SIG-M5 treated with dmso at 0.1 percent for 504 hours (cell line): ENCODE measurements around the gene LTN1.
"Not testable (repeated sequence)": the region's sequence is repeated elsewhere in the genome, so short reads cannot be mapped to it uniquely, and the experiment has no call there.

Experiments used
- DNase-seq: peaks from one replicate; lab custom pipeline; 2025; ENCODE audit not compliant: unreplicated experiment; lab: John Stamatoyannopoulos, UW

LTN1 gene

DNA sequence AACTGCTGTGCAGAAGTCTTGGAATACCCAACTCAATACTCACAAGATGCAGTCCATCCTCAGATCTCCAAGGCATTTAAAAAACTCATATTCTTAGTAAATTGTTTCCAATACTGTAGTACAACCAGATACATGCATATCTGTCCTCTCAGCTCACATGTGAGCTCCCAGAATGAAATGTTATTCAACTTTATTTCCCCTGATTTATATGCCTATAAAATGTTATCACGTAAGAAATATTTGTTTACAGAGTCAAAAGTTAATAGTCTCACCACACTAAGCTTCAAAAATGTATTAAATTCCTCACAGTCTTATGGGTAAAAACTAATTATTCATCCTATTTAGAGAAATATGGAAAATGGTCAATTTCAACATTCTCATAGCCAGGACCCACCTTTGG is 56.6 kb downstream of the LTN1 start:
- DNase-seq, result no peak

- no peak for DNase-seq
These were observed 60.0 kb downstream of the LTN1 start for GRCh38 chr21:28932717-28933116.

DNA sequence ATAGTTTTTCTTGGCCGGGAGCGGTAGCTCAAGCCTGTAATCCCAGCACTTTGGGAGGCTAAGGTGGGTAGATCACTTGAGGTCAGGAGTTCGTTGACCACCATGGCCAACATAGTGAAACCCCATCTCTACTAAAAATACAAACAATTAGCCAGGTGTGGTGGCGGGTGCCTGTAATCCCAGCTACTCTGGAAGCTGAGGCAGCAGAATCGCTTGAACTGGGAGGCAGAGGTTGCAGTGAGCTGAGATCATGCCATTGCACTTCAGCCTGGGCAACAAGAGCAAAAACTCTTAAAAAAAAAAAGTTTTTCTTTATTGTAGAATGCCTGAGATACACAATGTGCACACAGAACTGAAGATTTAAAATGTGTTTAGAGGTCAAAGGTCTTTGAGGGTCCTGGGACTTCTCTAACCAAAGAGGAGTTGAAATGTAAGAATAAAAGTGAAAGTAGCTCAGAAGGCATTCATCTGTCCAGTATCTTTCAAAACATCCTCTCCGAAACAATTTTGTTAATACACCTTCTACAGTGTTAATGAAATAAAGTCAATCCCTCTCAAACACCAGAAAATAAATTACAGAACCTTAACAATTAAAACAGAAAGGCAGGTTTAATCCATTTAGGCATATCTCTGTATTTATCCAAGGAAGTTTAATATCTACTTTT is 60.8 kb downstream of the LTN1 start:
- DNase-seq, result not testable (repeated sequence)

DNA sequence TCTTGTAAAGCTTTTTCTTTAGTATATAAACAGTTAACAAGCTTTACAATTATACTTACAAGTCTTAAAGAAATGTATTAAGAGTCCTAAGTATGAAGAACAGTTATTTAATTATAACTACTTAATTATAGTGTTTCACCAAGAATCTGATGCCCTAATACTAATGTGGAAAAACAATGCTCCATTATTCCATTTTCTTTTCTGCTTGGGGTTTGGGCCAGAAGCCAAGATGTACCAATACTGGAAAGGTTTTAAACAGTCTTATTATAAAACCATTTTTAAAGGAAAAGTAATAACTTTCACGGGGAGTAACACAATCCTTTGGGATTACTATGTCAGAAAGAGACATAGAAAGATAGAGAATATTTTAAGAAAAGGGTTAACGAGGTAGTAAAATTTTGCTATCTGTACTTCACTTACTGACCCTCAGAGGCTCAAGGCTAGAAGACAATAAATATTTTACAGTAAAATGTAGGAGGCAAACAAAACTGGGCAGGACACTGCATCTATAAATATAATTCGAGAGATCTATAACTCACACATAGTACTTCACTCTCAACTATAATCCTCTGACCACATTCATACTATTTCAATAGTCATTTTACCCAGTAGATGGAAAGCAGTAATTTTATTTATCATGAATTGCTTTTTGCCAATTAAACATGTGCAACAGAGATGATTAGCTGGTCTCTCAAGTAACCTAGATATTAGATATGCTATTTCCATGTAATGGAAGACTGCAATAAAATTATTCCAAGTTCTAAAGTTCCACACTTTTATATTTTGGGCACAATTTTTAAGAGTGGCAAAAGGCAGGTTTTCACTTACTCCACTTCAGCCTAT is 63.9 kb downstream of the LTN1 start:
- no peak for DNase-seq

- DNase-seq, result no peak
These were observed 65.5 kb downstream of the LTN1 start for GRCh38 chr21:28927130-28927529.

GRCh38 chr21:28923439-28923975 is 69.2 kb downstream of the LTN1 start:
- DNase-seq, result no peak

DNA sequence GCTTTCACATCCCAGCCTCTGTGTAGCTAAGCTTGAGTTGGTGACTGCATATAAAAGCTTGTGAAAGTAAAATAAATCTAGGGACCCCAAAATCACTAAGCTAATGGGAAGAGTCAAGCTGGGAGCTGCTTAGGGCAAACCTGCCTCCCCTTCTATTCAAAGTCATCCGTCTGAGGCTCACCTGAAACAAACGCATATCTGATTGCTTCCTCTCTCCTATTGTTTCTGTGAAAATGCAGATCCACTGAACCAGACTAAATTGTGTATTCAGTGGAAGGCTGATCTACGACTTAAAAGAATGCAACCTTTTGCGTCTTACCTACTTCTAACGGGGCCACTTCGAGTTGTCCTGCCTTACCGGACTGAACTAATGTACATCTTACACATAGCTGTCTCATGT is 70.3 kb downstream of the LTN1 start:
- DNase-seq, result no peak

- no peak for DNase-seq
These were observed 76.4 kb downstream of the LTN1 start for GRCh38 chr21:28916150-28916893.

- DNase-seq, result no peak
These were observed 79.6 kb downstream of the LTN1 start for GRCh38 chr21:28913071-28913470.

DNA sequence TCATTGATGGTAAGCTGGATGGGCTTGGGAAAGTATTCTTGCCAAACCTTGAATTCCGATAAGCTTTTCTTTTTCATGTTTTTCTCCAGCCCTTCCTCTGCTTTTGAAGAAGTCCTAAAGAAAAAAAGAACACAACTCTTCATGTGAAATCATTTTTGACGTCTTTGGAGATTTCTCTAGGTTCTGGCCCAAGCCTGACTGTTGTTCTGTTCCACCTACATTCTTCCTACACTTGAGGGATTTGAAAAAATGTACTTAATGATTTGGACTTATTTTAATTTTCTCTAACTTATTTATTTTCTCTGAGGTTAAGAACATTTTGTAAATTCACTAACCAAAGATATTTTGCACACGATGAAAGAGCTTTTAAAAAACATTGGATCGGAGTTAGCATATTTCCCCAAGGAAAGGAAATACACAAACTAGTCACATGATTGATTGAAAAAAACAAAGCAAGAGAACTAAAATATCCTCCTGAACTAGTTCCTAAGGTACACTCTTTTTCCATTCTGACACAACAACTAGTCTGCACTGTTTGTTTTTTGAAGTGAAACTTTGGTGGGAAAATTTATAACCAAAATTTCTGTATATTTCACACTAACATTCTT is 82.3 kb downstream of the LTN1 start:
- no peak for DNase-seq

DNA sequence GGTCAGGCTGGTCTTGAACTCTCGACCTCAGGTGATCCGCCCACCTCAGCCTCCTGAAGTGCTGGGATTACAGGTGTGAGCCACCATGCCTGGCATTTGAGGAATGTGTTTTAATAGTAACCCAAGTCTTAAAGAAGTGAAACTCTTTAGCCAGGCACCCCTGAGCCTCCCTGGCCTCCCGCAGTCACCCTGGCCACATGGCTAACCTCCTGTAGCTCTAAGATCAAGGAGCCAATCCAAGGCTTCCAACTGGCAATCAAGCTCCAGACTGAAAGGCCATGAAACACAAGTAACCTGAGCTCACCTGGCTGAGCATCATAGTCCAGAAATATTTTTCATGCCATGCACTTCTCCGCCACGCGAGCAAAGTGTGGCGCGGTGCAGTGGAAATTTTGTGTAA is 84.3 kb downstream of the LTN1 start:
- DNase-seq, result no peak

GRCh38 chr21:28906841-28907240 is 85.8 kb downstream of the LTN1 start:
- no peak for DNase-seq

- DNase-seq, result peak; percentile 8
These were observed 86.4 kb downstream of the LTN1 start for GRCh38 chr21:28906236-28906635.

DNA sequence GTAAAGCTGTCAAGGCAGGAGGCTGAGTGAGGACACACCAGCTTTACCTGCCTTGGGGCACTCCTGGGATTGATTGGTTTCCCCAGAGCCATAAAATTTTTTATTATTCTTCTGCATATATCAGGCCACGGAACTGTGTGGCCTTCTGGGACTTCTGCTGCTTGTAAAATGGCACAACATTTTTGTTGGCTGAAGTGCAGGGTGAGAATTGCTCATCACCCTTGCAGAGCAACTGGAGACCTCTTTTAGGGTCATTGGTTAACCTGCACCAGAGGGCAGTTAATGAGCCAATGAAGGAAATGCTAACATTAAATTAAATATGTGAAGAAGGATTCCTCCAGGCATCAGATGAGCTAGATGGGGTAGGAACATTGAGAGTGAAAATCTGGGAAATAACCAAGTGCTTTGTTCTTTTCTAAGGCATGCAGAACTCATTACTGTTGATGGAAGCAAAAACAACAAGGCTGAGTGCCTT is 87.7 kb downstream of the LTN1 start:
- no peak for DNase-seq

DNA sequence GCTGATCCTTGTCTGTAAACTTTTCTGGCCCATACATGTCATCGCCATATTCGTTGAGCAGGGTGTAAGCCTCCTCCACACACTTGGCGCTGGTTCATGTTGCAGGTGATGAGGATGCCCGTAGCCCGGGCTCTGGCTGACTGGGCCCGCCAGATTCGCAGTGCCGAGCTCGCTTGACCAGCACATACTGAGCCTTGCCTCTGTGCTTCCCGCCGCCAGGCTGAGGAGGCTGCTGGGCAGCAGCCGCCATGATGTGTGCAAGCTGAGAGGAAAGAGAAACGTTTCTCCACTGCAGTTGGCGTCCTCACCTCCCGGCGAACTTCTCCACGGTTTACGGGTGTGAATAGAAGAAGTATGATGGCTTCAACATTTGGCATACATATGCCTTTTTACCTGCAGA is 89.2 kb downstream of the LTN1 start:
- no peak for DNase-seq

DNA sequence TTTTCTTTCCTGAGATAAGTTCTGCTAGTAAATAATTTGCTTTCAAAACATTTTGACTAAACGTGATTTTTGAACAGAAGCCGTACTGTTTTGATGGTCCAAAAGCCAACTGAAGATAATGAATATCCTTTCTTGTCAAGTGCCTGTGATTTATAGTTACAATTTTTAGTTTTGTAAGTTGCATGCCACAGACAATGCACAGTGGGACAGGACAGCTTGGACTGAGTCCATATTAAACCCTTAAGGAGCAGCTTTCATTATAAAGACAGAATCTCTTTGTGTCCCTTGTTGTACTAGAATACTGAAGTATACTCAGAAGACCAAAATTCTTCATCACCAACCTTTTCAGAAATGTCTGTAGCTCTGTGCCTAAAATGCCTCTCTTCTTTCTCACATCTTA is 92.2 kb downstream of the LTN1 start:
- DNase-seq, result no peak

DNA sequence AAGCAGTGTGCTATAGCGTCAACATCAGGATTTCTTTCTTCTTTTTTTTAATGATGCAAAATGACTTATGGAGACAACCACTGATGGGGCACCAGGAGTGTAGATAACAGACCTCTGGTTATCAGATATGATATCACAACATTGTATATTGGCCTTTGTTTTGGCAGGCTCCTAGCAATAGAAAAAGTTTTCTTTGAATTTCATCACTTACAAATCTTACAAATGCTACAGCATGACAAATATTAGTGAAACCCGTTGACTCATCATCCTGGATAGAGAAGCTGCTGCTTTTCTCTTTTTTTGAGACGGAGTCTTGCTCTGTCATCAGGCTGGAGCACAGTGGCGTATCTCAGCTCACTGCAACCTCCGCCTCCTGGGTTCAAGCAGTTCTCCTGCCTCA is 92.9 kb downstream of the LTN1 start:
- DNase-seq, result no peak

GRCh38 chr21:28899220-28899619 is 93.5 kb downstream of the LTN1 start:
- DNase-seq, result no peak

DNA sequence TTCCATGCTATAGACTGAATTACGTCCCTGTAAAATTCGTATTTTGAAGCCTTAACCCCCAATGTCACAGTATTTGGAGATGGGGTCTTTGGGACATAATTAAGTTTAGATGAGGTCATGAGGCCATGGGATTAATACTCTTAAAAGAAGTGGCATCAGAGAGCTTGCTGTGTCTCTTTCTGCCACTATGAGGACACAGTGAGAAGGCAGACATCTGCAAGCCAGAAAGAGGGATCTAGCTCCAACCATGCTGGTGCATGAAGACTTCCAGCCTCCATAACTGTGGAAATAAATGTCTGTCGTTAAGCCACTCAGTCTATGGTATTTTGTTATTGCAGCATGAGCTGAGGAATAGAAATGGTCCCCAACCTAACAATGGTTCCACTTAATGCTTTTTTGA is 99.0 kb downstream of the LTN1 start:
- no peak for DNase-seq

DNA sequence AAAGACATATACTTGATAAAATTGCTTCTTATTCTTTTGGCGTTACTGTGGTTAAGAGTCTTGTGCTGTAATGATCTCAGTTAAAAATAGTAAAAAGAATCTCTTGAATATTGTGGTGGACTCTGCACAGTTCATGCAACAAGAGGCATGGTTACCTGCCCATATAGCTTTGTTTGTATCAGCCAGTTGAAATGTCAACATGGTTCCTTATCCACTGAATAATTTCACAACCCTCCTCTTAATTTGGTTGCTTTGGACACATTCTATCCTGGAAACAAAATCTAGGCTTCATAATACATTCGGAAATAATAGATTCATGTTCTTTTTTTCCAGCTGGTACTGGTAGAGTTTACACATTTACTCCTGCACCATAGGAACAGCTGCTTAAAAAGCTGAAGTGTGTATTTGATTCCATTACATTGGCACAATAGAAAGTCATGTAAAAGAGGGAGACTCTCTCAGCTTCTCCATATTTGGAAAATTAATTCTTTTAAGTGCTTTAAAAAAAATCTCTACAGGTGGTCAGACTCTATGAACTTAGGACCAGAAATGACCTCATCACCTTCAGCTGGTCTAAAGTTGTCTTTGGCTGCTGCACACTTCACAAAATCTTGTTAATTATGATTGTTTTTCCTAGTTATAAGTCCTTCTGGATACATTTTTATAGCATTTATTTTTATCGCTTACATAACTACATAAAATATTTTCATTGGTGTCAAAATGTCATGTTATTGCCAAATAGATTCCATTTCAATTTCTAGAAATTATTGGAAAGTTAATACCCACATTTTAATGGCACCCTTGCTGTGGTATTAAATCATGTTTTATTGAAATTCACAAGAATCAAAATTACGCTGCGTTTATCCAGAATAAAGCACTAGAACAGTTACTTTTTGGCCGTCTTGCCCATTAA is 100.2 kb downstream of the LTN1 start:
- no peak for DNase-seq
